RWPE2 (cell line): ENCODE data around the gene DOHH.
"Not testable (repeated sequence)": the region's sequence is repeated elsewhere in the genome, so short reads cannot be mapped to it uniquely, and the experiment has no call there.

Experiments used
- ATAC-seq: fragments of 200-7000 bp; cut with Tn5 transposase; 3 replicates; pipeline ENCODE4 v1.9.1; 2021; ENCODE audit warnings: low read depth
- DNase-seq: peaks from one replicate; pipeline ENCODE4 v3.0.0-alpha.2; 2020; ENCODE audit warnings: low spot score
- H3K27ac ChIP-seq: fragments of 450-650 bp; 2 replicates; pipeline ENCODE4 v1.5.1; 2017; ENCODE audit warnings: mild to moderate bottlenecking; ENCODE audit not compliant: poor library complexity, severe bottlenecking
- H3K27me3 ChIP-seq: fragments of 250-450 bp; sonication (Bioruptor Pico); 2 replicates; pipeline ENCODE4 v1.5.1; 2021; ENCODE audit warnings: mild to moderate bottlenecking, moderate library complexity; ENCODE audit not compliant: insufficient read depth, poor library complexity, severe bottlenecking
- H3K36me3 ChIP-seq: fragments of 250-450 bp; sonication (Bioruptor Pico); 2 replicates; pipeline ENCODE4 v1.5.1; 2020; ENCODE audit warnings: low read depth, mild to moderate bottlenecking, moderate library complexity
- H3K4me1 ChIP-seq: fragments of 250-450 bp; sonication (Bioruptor Pico); 2 replicates; pipeline ENCODE4 v1.5.1; 2021; ENCODE audit warnings: mild to moderate bottlenecking, moderate library complexity; ENCODE audit not compliant: insufficient read depth, poor library complexity, severe bottlenecking
- H3K4me3 ChIP-seq: fragments of 250-450 bp; sonication (Bioruptor Pico); 2 replicates; pipeline ENCODE4 v1.5.1; 2021; ENCODE audit warnings: mild to moderate bottlenecking, moderate library complexity; ENCODE audit not compliant: severe bottlenecking
- H3K9me3 ChIP-seq: fragments of 250-450 bp; sonication (Bioruptor Pico); 2 replicates; pipeline ENCODE4 v1.5.1; 2021; ENCODE audit warnings: mild to moderate bottlenecking, moderate library complexity; ENCODE audit not compliant: severe bottlenecking
- TF ChIP-seq, protein P1 (sequence below): fragments of 450-650 bp; IDR thresholded peaks from one replicate; pipeline ENCODE4 v1.5.1; 2017; ENCODE audit warnings: mild to moderate bottlenecking, moderate library complexity; ENCODE audit not compliant: poor library complexity, severe bottlenecking

Gene DOHH

DNA sequence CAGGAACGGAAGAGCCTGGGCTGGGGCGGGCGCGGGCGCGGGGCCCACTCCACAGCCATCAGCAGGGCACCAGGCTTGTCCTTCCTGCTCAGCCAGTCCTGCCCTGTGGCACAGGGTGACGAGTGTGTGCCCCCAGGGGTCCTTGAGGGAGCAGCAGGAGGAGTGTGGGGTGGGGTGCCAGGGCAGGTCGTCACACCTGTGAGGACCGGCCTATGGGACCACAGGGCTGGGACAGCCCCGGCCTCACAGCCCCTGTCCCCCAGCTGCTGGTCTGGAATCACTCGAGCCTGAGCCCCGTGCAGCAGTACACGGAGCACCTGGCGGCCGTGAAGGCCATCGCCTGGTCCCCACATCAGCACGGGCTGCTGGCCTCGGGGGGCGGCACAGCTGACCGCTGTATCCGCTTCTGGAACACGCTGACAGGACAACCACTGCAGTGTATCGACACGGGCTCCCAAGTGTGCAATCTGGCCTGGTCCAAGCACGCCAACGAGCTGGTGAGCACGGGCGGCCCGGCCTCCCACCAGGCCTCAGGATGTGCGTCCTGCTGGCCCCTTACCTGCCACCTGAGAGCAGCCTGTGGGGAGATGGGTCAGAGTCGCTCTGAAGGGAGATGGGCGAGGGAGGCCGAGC lies 31.8 kb upstream of the DOHH start:
- TF ChIP-seq, protein P1, sequence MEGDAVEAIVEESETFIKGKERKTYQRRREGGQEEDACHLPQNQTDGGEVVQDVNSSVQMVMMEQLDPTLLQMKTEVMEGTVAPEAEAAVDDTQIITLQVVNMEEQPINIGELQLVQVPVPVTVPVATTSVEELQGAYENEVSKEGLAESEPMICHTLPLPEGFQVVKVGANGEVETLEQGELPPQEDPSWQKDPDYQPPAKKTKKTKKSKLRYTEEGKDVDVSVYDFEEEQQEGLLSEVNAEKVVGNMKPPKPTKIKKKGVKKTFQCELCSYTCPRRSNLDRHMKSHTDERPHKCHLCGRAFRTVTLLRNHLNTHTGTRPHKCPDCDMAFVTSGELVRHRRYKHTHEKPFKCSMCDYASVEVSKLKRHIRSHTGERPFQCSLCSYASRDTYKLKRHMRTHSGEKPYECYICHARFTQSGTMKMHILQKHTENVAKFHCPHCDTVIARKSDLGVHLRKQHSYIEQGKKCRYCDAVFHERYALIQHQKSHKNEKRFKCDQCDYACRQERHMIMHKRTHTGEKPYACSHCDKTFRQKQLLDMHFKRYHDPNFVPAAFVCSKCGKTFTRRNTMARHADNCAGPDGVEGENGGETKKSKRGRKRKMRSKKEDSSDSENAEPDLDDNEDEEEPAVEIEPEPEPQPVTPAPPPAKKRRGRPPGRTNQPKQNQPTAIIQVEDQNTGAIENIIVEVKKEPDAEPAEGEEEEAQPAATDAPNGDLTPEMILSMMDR, result no peak
- Histone ChIP-seq H3K4me1 (no peaks in the 10 kb centered on the region), H3K27me3 (no peaks in the 10 kb centered on the region), H3K27ac (no peak overlapping the region), H3K36me3 (peaks cover 33% of the 10 kb centered on the region), H3K9me3 (no peaks in the 10 kb centered on the region), H3K4me3 (no peak overlapping the region)
- ATAC-seq (no peak), DNase-seq (no peak)

DNA sequence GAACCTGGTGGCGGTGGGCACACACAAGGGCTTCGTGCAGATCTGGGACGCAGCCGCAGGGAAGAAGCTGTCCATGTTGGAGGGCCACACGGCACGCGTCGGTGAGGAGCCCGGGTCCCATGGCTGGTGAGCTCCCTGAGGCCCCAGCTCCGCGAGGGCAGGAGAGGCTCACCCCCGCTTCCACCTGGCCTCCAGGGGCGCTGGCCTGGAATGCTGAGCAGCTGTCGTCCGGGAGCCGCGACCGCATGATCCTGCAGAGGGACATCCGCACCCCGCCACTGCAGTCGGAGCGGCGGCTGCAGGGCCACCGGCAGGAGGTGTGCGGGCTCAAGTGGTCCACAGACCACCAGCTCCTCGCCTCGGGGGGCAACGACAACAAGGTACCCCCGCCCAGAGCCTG lies 31.2 kb upstream of the DOHH start:
- DNase-seq (no peak), ATAC-seq (no peak)
- no peak overlapping the region for H3K4me3 ChIP-seq
- TF ChIP-seq, protein P1, result no peak
- peaks cover 39% of the 10 kb centered on the region for H3K36me3 ChIP-seq
- no peaks in the 10 kb centered on the region for H3K27me3 ChIP-seq
- H3K9me3 ChIP-seq, result no peaks in the 10 kb centered on the region
- no peaks in the 10 kb centered on the region for H3K4me1 ChIP-seq
- no peak overlapping the region for H3K27ac ChIP-seq

DNA sequence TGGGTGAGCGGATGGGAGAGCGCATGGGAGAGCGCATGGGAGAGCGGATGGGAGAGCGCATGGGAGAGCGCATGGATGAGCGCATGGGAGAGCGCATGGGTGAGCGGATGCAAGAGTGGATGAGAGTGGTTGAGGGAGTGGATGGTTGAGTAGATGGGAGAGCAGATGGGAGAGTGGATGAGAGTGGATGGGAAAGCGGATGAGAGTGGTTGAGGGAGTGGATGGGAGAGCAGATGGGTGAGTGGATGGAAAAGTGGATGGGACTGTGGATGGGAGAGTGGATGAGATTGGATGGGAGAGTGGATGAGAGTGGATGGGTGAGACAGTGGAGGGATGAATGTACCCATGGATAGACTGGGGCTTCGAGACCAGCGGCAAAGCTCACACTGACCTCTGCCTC lies 29.9 kb upstream of the DOHH start:
- H3K4me3 ChIP-seq, result no peak overlapping the region
- no peaks in the 10 kb centered on the region for H3K4me1 ChIP-seq
- H3K27me3 ChIP-seq, result no peaks in the 10 kb centered on the region
- no peak for ATAC-seq
- TF ChIP-seq, protein P1, result no peak
- DNase-seq, result no peak
- peaks cover 44% of the 10 kb centered on the region for H3K36me3 ChIP-seq
- no peak overlapping the region for H3K27ac ChIP-seq
- no peaks in the 10 kb centered on the region for H3K9me3 ChIP-seq

DNA sequence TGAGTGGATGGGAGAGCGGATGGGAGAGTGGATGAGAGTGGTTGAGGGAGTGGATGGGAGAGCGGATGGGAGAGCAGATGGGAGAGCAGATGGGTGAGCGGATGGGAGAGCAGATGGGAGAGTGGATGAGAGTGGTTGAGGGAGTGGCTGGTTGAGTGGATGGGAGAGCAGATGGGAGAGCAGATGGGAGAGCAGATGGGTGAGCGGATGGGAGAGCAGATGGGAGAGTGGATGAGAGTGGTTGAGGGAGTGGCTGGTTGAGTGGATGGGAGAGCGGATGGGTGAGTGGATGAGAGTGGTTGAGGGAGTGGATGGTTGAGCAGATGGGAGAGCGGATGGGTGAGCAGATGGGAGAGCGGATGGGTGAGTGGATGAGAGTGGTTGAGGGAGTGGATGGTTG lies 28.8 kb upstream of the DOHH start:
- not testable (repeated sequence) for ATAC-seq, H3K27ac ChIP-seq, H3K9me3 ChIP-seq, H3K27me3 ChIP-seq, H3K4me1 ChIP-seq, DNase-seq, H3K4me3 ChIP-seq
- H3K36me3 ChIP-seq, result peaks cover 46% of the 10 kb centered on the region

DNA sequence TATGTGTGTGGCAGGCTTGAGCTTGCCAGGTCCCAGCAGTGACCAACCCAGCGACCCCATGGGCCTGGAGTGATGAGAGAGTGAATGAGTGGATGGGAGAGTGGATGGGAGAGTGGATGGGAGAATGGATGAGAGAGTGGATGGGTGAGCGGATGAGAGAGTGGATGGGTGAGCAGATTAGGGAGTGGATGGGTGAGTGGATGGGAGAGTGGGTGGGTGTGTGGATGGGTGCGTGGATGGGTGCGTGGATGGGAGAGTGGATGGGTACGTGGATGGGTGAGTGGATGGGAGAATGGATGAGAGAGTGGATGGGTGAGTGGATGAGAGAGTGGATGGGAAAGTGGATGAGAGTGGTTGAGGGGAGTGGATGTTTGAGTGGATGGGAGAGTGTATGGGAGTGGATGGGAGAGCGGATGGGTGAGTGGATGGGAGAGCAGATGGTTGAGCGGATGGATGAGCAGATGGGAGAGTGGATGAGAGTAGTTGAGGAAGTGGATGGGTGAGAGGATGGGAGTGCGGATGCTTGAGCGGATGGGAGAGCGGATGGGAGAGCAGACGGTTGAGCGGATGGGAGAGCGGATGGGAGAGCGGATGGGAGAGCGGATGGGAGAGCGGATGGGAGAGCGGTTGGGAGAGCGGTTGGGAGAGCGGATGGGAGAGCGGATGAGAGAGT lies 28.2 kb upstream of the DOHH start:
- TF ChIP-seq, protein P1, result no peak
- ATAC-seq, result no peak
- H3K9me3 ChIP-seq, result no peaks in the 10 kb centered on the region
- no peaks in the 10 kb centered on the region for H3K4me1 ChIP-seq
- H3K27ac ChIP-seq, result no peak overlapping the region
- H3K4me3 ChIP-seq, result no peak overlapping the region
- H3K27me3 ChIP-seq, result no peaks in the 10 kb centered on the region
- DNase-seq, result no peak
- peaks cover 49% of the 10 kb centered on the region for H3K36me3 ChIP-seq
